G401.6 (cell line): ENCODE measurements around the gene PRKN.

Experiments used
- FAIRE-seq: peaks from 2 replicates; lab custom pipeline; 2012; peaks lifted over from hg19 to GRCh38; lab: Jason Lieb, UNC

Gene PRKN

GRCh38 chr6:162050579-162050978 is 677.0 kb downstream of the PRKN start:
- no peak for FAIRE-seq

- FAIRE-seq = no peak
These were observed 681.2 kb downstream of the PRKN start for GRCh38 chr6:162046324-162046723.

GRCh38 chr6:162032620-162033019 is 694.9 kb downstream of the PRKN start:
- no peak for FAIRE-seq

GRCh38 chr6:162029873-162030576 is 697.5 kb downstream of the PRKN start:
- no peak for FAIRE-seq

GRCh38 chr6:162026843-162027242 is 700.7 kb downstream of the PRKN start:
- FAIRE-seq = no peak

GRCh38 chr6:162026031-162026430 is 701.5 kb downstream of the PRKN start:
- no peak for FAIRE-seq

GRCh38 chr6:162019349-162019748 is 708.2 kb downstream of the PRKN start:
- FAIRE-seq = no peak

- FAIRE-seq = no peak
These were observed 710.0 kb downstream of the PRKN start for GRCh38 chr6:162017536-162017935.

GRCh38 chr6:162014069-162014811 is 713.3 kb downstream of the PRKN start:
- FAIRE-seq = no peak

- no peak for FAIRE-seq
These were observed 722.2 kb downstream of the PRKN start for GRCh38 chr6:162005372-162005771.

- FAIRE-seq = no peak
These were observed 730.8 kb downstream of the PRKN start for GRCh38 chr6:161996783-161997182.

- FAIRE-seq = no peak
These were observed 741.6 kb downstream of the PRKN start for GRCh38 chr6:161985876-161986423.

GRCh38 chr6:161984713-161985112 is 742.9 kb downstream of the PRKN start:
- no peak for FAIRE-seq

GRCh38 chr6:161976553-161976952 is 751.0 kb downstream of the PRKN start:
- no peak for FAIRE-seq

- no peak for FAIRE-seq
These were observed 754.5 kb downstream of the PRKN start for GRCh38 chr6:161973064-161973463.

- no peak for FAIRE-seq
These were observed 756.5 kb downstream of the PRKN start for GRCh38 chr6:161971043-161971442.

- no peak for FAIRE-seq
These were observed 763.8 kb downstream of the PRKN start for GRCh38 chr6:161963634-161964234.

- no peak for FAIRE-seq
These were observed 764.4 kb downstream of the PRKN start for GRCh38 chr6:161963181-161963580.

- no peak for FAIRE-seq
These were observed 765.8 kb downstream of the PRKN start for GRCh38 chr6:161961796-161962195.

- no peak for FAIRE-seq
These were observed 766.5 kb downstream of the PRKN start for GRCh38 chr6:161961046-161961445.

- no peak for FAIRE-seq
These were observed 768.5 kb downstream of the PRKN start for GRCh38 chr6:161959072-161959471.

GRCh38 chr6:161956082-161956481 is 771.5 kb downstream of the PRKN start:
- FAIRE-seq = no peak

- FAIRE-seq = no peak
These were observed 772.8 kb downstream of the PRKN start for GRCh38 chr6:161954699-161955276.
